K562 (cell line): ENCODE results near the gene TMEM63C.

Experiments used
- GABPA ChIP-seq: fragments of 200-800 bp; sonication (Bioruptor generic); conservative IDR thresholded peaks from 2 replicates; pipeline ENCODE4 v1.6.1; 2016; ENCODE audit warnings: low read depth, missing genetic modification characterization, missing compliant biosample characterization
- KDM4B ChIP-seq, 2 experiments: fragments of 450-650 bp in 1 of 2; sonication (generic) in 1 of 2; IDR thresholded peaks; 2 replicates each; pipeline ENCODE4 v1.6.1; 2016 to 2017; ENCODE audit warnings: borderline replicate concordance in 2 of 2, antibody characterized with exemption in 1 of 2, low read depth in 1 of 2, mild to moderate bottlenecking in 1 of 2
- MYC ChIP-seq, 2 experiments: fragments of 250-450 bp in 1 of 2; sonication (Bioruptor Pico) in 1 of 2; IDR thresholded peaks; 2 replicates each; pipeline versions ENCODE4 v1.5.1 to v1.6.1; 2012 to 2021; ENCODE audit warnings: low read depth in 2 of 2, borderline replicate concordance in 1 of 2, improper control_type of control experiment in 1 of 2, low read length in 1 of 2, mild to moderate bottlenecking in 1 of 2, moderate library complexity in 1 of 2
- SIN3A ChIP-seq, 2 experiments: fragments of 150-350 bp in 1 of 2; IDR thresholded peaks; 2 replicates each; pipeline ENCODE4 v1.6.1; 2011 to 2016; ENCODE audit warnings: borderline replicate concordance in 2 of 2, low read depth in 2 of 2, low read length in 2 of 2, mild to moderate bottlenecking in 2 of 2, moderate library complexity in 2 of 2; ENCODE audit not compliant: control insufficient read depth in 1 of 2
- TARDBP ChIP-seq: fragments of 450-650 bp; IDR thresholded peaks from 2 replicates; pipeline ENCODE4 v1.6.1; 2016
- TBL1XR1 ChIP-seq, 2 experiments: IDR thresholded peaks; 2 replicates each; pipeline ENCODE4 v1.6.1; 2012; ENCODE audit warnings: improper control_type of control experiment in 2 of 2, low read length in 2 of 2, mild to moderate bottlenecking in 1 of 2
- ZNF224 ChIP-seq: sonication (generic); formaldehyde crosslinking; IDR thresholded peaks from 2 replicates; pipeline ENCODE4 v1.8.0; 2022; ENCODE audit warnings: mild to moderate bottlenecking, missing genetic modification reagents
- ZNF589 ChIP-seq: fragments of 200-800 bp; sonication (Bioruptor generic); IDR thresholded peaks from 2 replicates; pipeline ENCODE4 v1.6.1; 2016; ENCODE audit warnings: low read depth, missing genetic modification characterization, missing compliant biosample characterization
- ZSCAN29 ChIP-seq: fragments of 450-650 bp; IDR thresholded peaks from 2 replicates; pipeline ENCODE4 v1.6.1; 2017
- TF ChIP-seq, protein P1 (sequence below): sonication (generic); formaldehyde crosslinking; IDR thresholded peaks from 2 replicates; pipeline ENCODE4 v1.8.0; 2023; ENCODE audit warnings: mild to moderate bottlenecking, missing genetic modification reagents
- TF ChIP-seq, protein P2 (sequence below), 2 experiments: fragments of 450-650 bp; formaldehyde crosslinking in 1 of 2; IDR thresholded peaks; 2 replicates each; pipeline versions ENCODE4 v1.4.0 to v1.6.1; 2014 to 2020; ENCODE audit warnings: mild to moderate bottlenecking in 2 of 2, borderline replicate concordance in 1 of 2, low read depth in 1 of 2

DNA sequence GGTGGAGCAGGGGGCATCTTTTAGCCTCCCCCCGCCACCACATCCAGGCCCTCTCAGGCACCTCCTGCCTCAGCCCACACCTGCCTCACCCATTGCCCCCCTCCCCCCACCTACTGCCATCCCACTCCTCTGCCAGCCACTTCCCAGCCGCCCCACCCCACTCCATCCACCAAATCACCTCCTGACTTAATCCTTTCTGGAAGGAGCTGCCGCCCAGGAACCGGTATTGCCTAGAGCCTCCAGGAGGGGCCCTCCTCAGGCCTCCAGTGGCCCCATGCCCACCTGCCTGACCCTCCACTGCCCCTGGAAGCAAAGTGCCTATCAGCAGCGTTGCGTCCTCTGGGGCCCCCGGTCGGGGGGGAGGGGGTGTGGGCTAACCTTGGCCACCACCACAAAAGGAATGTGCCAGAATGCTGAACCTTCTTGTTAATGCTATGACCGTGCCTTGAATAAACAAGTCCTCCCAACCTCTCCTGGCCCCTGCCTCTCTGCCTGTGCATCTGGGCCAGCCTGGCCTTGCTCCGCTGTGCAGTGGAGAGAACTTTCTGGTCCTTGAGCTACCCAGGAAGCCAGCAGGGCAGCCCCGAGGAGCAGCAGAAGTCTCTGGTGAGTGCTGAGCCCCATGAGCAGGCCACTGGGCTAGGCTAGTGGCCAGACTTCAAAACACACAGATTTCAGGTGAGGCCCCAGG, 77.6 kb downstream of the TMEM63C start:
- TF ChIP-seq, protein P1, sequence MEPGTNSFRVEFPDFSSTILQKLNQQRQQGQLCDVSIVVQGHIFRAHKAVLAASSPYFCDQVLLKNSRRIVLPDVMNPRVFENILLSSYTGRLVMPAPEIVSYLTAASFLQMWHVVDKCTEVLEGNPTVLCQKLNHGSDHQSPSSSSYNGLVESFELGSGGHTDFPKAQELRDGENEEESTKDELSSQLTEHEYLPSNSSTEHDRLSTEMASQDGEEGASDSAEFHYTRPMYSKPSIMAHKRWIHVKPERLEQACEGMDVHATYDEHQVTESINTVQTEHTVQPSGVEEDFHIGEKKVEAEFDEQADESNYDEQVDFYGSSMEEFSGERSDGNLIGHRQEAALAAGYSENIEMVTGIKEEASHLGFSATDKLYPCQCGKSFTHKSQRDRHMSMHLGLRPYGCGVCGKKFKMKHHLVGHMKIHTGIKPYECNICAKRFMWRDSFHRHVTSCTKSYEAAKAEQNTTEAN (CRISPR knock-in tag), result no peak
- TF ChIP-seq GABPA (no peak), ZNF224 (CRISPR knock-in tag) (no peak), TARDBP (no peak), SIN3A (IDR thresholded peaks at IDR 0.05; ENCODE audit: borderline replicate concordance in 2 of 2, control insufficient read depth in 1 of 2, low read depth in 2 of 2, low read length in 2 of 2) (no peak), TBL1XR1 (IDR thresholded peaks at IDR 0.05; ENCODE audit: low read length in 2 of 2) (no peak), ZSCAN29 (no peak), ZNF589 (CRISPR knock-in tag) (no peak), KDM4B (IDR thresholded peaks at IDR 0.05; ENCODE audit: borderline replicate concordance in 2 of 2, low read depth in 1 of 2) (no peak), MYC (IDR thresholded peaks at IDR 0.05; ENCODE audit: low read depth, low read length) (no peak), MYC (CRISPR knock-in tag; IDR thresholded peaks at IDR 0.05; ENCODE audit: borderline replicate concordance, low read depth) (no peak)
- TF ChIP-seq, protein P2, sequence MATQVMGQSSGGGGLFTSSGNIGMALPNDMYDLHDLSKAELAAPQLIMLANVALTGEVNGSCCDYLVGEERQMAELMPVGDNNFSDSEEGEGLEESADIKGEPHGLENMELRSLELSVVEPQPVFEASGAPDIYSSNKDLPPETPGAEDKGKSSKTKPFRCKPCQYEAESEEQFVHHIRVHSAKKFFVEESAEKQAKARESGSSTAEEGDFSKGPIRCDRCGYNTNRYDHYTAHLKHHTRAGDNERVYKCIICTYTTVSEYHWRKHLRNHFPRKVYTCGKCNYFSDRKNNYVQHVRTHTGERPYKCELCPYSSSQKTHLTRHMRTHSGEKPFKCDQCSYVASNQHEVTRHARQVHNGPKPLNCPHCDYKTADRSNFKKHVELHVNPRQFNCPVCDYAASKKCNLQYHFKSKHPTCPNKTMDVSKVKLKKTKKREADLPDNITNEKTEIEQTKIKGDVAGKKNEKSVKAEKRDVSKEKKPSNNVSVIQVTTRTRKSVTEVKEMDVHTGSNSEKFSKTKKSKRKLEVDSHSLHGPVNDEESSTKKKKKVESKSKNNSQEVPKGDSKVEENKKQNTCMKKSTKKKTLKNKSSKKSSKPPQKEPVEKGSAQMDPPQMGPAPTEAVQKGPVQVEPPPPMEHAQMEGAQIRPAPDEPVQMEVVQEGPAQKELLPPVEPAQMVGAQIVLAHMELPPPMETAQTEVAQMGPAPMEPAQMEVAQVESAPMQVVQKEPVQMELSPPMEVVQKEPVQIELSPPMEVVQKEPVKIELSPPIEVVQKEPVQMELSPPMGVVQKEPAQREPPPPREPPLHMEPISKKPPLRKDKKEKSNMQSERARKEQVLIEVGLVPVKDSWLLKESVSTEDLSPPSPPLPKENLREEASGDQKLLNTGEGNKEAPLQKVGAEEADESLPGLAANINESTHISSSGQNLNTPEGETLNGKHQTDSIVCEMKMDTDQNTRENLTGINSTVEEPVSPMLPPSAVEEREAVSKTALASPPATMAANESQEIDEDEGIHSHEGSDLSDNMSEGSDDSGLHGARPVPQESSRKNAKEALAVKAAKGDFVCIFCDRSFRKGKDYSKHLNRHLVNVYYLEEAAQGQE (IDR thresholded peaks at IDR 0.05; ENCODE audit: borderline replicate concordance), result no peak
- TF ChIP-seq, protein P2 (CRISPR knock-in tag; IDR thresholded peaks at IDR 0.05; ENCODE audit: low read depth), result no peak
